HepG2 (cell line): ENCODE measurements around the gene TCF20. TPM values are rescaled to one million over a fixed set of nuclear protein-coding genes. Genes with fewer than 3 reads are reported as not detected.

Experiments used
- ATAC-seq: fragments of 200-7000 bp; cut with Tn5 transposase; 3 replicates; pipeline ENCODE4 v1.9.1; 2020; ENCODE audit warnings: mild to moderate bottlenecking, moderate library complexity
- BruUV-seq: library from RNA; stranded (reverse); fragments of 400-500 nt; replicated peaks from 2 replicates; lab custom pipeline; 2021; lab: Mats Ljungman, UMichigan
- CTCF ChIA-PET: fragments of 300-600 bp; formaldehyde crosslinking; extraction: SDS; loops from one replicate; lab custom pipeline; 2021; ENCODE audit warnings: low total read pairs, inconsistent platforms, low intra/inter-chr PET ratio; lab: Yijun Ruan, JAX
- POLR2A ChIA-PET: fragments of 350-600 bp; sonication (Branson Sonifier 250); formaldehyde crosslinking; loops from one replicate; lab custom pipeline; 2020; ENCODE audit warnings: antibody characterized with exemption, inconsistent platforms; lab: Yijun Ruan, JAX
- DNase-seq: peaks from one replicate; pipeline ENCODE4 v3.0.0-alpha.2; 2015; ENCODE audit warnings: low spot score
- FAIRE-seq: peaks from 3 replicates; lab custom pipeline; 2011; peaks lifted over from hg19 to GRCh38; lab: Jason Lieb, UNC
- H2AFZ ChIP-seq: one replicate; pipeline ENCODE4 v1.6.1; 2011; ENCODE audit warnings: low read length, inconsistent platforms
- H3K27ac ChIP-seq: fragments of 300-600 bp; 3 replicates; pipeline ENCODE4 v1.8.0; 2011; ENCODE audit warnings: mixed run types, mild to moderate bottlenecking, mixed read lengths, low read length, inconsistent platforms; ENCODE audit not compliant: insufficient read depth; ENCODE audit errors: extremely low read length
- H3K27me3 ChIP-seq, 2 experiments: fragments of 200-600 bp in 1 of 2; 2 replicates in 1 of 2; 3 replicates in 1 of 2; pipeline versions ENCODE4 v1.6.0 to v1.8.0; 2011; ENCODE audit warnings: low read length in 2 of 2, mild to moderate bottlenecking in 2 of 2, moderate library complexity in 2 of 2, inconsistent platforms in 1 of 2; ENCODE audit not compliant: insufficient read depth in 2 of 2, control insufficient read depth in 1 of 2
- H3K36me3 ChIP-seq, 2 experiments: fragments of 200-600 bp in 1 of 2; replicated peaks in 1 of 2; 2 replicates in 1 of 2; 3 replicates in 1 of 2; pipeline versions ENCODE4 v1.5.1 to v1.8.0; 2011; ENCODE audit warnings: low read length in 2 of 2, inconsistent platforms in 1 of 2; ENCODE audit not compliant: insufficient read depth in 2 of 2, control insufficient read depth in 1 of 2
- H3K4me1 ChIP-seq: 2 replicates; pipeline ENCODE4 v1.5.1; 2012; ENCODE audit warnings: low read length, inconsistent platforms; ENCODE audit not compliant: insufficient read depth
- H3K4me2 ChIP-seq: 2 replicates; pipeline ENCODE4 v1.6.0; 2011; ENCODE audit warnings: low read depth, low read length, inconsistent platforms
- H3K4me3 ChIP-seq, 3 experiments: fragments of 200-600 bp in 1 of 3; sonication (generic), shearing (Covaris generic) in 1 of 3; replicated peaks in 1 of 3; 2 replicates each; pipeline ENCODE4 v1.5.1; 2011 to 2016; ENCODE audit warnings: low read length in 3 of 3, inconsistent platforms in 2 of 3, low read depth in 2 of 3, mild to moderate bottlenecking in 2 of 3, control low read depth in 1 of 3, mixed read lengths in 1 of 3; ENCODE audit not compliant: insufficient read depth in 1 of 3
- H3K79me2 ChIP-seq: one replicate; pipeline ENCODE4 v1.6.1; 2011; ENCODE audit warnings: low read length, inconsistent platforms; ENCODE audit not compliant: insufficient read depth
- H3K9ac ChIP-seq: 2 replicates; pipeline ENCODE4 v1.6.0; 2011; ENCODE audit warnings: mild to moderate bottlenecking, low read depth, low read length, inconsistent platforms; ENCODE audit not compliant: insufficient read depth
- H3K9me3 ChIP-seq: 2 replicates; pipeline ENCODE4 v1.5.1; 2012; ENCODE audit warnings: mild to moderate bottlenecking, low read length
- H4K20me1 ChIP-seq: 2 replicates; pipeline ENCODE4 v1.6.0; 2011; ENCODE audit warnings: inconsistent platforms, mild to moderate bottlenecking, low read length, moderate library complexity; ENCODE audit not compliant: insufficient read depth
- CTCF ChIP-seq: sonication (generic); formaldehyde crosslinking; IDR thresholded peaks from 2 replicates; pipeline ENCODE4 v1.5.0; 2020; ENCODE audit warnings: mild to moderate bottlenecking, missing genetic modification reagents, moderate library complexity
- HNRNPL ChIP-seq: fragments of 200-400 bp; formaldehyde crosslinking; IDR thresholded peaks from 2 replicates; pipeline ENCODE4 v1.6.1; 2017; ENCODE audit warnings: mild to moderate bottlenecking, low read depth, low read length
- JUND ChIP-seq: sonication (generic); formaldehyde crosslinking; IDR thresholded peaks from 2 replicates; pipeline ENCODE4 v1.8.0; 2022; ENCODE audit warnings: mild to moderate bottlenecking, missing genetic modification reagents
- LRRFIP1 ChIP-seq: sonication (generic); formaldehyde crosslinking; conservative IDR thresholded peaks from 2 replicates; pipeline ENCODE4 v1.4.0; 2020; ENCODE audit warnings: missing genetic modification reagents
- NFKB2 ChIP-seq: sonication (generic); formaldehyde crosslinking; IDR thresholded peaks from 2 replicates; pipeline ENCODE4 v1.4.0; 2020; ENCODE audit warnings: missing genetic modification reagents, borderline replicate concordance
- ZNF768 ChIP-seq: sonication (generic); formaldehyde crosslinking; IDR thresholded peaks from 2 replicates; pipeline ENCODE4 v1.4.0; 2020; ENCODE audit warnings: missing genetic modification reagents
- WGBS: methylation state at CpG from one replicate; pipeline ENCODE4 v1.1.6; 2017; ENCODE audit warnings: low lambda C conversion rate; 5-methylcytosine and 5-hydroxymethylcytosine counted together
- in situ Hi-C: cut with HindIII; loops from 2 replicates; pipeline ENCODE4 v1.10.0; 2017; ENCODE audit warnings: low pct_unique_long_range_greater_than_20kb; ENCODE audit not compliant: extremely low pct_ligation_motif_present
- intact Hi-C: fragments of 100-400 bp; cut with micrococcal nuclease; formaldehyde crosslinking; loops from one replicate; pipeline ENCODE4 v1.10.0; 2022; ENCODE audit not compliant: unreplicated experiment
- polyA plus RNA-seq, 8 experiments: library from polyadenylated mRNA; depleted of rRNA in 3 of 8; stranded (reverse) in 7 of 8; unstranded in 1 of 8; fragments of >200 nt; fragmentation: Illumina TruSeq in 4 of 8; extraction: Trizol in 4 of 8; gene quantifications; 2 replicates each; pipeline versions ENCODE4 v1.2.1 to v1.2.3, GENCODE V29; 2011 to 2016; ENCODE audit warnings: low read depth in 4 of 8, missing spikeins in 1 of 8, mixed read lengths in 1 of 8; ENCODE audit not compliant: insufficient read depth in 1 of 8
- total RNA-seq, 5 experiments: library from RNA; depleted of rRNA; stranded (reverse); fragments of >200 nt; fragmentation: Illumina TruSeq; extraction: Trizol; gene quantifications; 2 replicates each; pipeline ENCODE4 v1.2.3, GENCODE V29; 2016; ENCODE audit warnings: low read depth in 1 of 5

TCF20 gene
- total and polyA plus RNA-seq, 2 of the 13 experiments (the other 11 are each of a cell fraction or from before 2014, with no cell fraction given), result 12.8 to 23.7 TPM

GRCh38 chr22:42296883-42297282 lies 26.4 kb upstream of the TCF20 start:
- intact Hi-C loops, result no loop called here
- no peaks in the 10 kb centered on the region for H3K79me2 ChIP-seq
- H3K9ac ChIP-seq, result no peak overlapping the region
- peaks cover 6% of the 10 kb centered on the region; the same call in 1 of the 2 replicates for H4K20me1 ChIP-seq
- H3K4me1 ChIP-seq, result peaks cover 44% of the 10 kb centered on the region
- H3K9me3 ChIP-seq, result no peaks in the 10 kb centered on the region
- FAIRE-seq, result no peak
- no peaks in the 10 kb centered on the region for H3K36me3 ChIP-seq
- CTCF ChIA-PET, result no interaction called here
- no peak for ATAC-seq
- no peak for TF ChIP-seq NFKB2 (CRISPR knock-in tag)
- peak; percentile 87 for TF ChIP-seq ZNF768 (CRISPR knock-in tag)
- no peak for TF ChIP-seq JUND (CRISPR knock-in tag)
- TF ChIP-seq, all 625 proteins: peak for 1
- Histone ChIP-seq H3K27me3 (peaks cover 4 to 18% of the 10 kb centered on the region in 2 experiments; a peak in 4 of 5 replicates), H2AFZ (no peak overlapping the region), H3K27ac (no peak overlapping the region), H3K4me3 (no peak overlapping the region), H3K4me2 (no peak overlapping the region)
- 61% methylated on average over 3 of the region's 3 CpGs for whole genome bisulfite sequencing
- in situ Hi-C loops, result no loop called here
- DNase-seq, result no peak
- no TSS peak for BruUV-seq
- POLR2A ChIA-PET, result no interaction called here

- no peaks in the 10 kb centered on the region for H3K79me2 ChIP-seq
- FAIRE-seq (no peak), ATAC-seq (no peak), DNase-seq (no peak)
- no peaks in the 10 kb centered on the region for H3K36me3 ChIP-seq
- 0 out of 2 replicates have a peak, but pooled peaks have one; percentile 28 for TF ChIP-seq HNRNPL
- TF ChIP-seq LRRFIP1 (CRISPR knock-in tag), result no peak
- peak; percentile 14; the same call in 1 of the 2 replicates for TF ChIP-seq CTCF
- CTCF ChIA-PET, result no interaction called here
- H3K9me3 ChIP-seq, result no peaks in the 10 kb centered on the region
- intact Hi-C loops (no loop called here), in situ Hi-C loops (no loop called here)
- no TSS peak for BruUV-seq
- POLR2A ChIA-PET, result no interaction called here
- H3K4me1 ChIP-seq, result peaks cover 47% of the 10 kb centered on the region
- H3K27me3 ChIP-seq, result peaks cover 4 to 20% of the 10 kb centered on the region in 2 experiments; a peak in 4 of 5 replicates
- H3K4me3 ChIP-seq, result no peak overlapping the region
- 51% methylated on average over 3 of the region's 19 CpGs for WGBS
- no peak overlapping the region for H3K27ac ChIP-seq
- H4K20me1 ChIP-seq, result peaks cover 3% of the 10 kb centered on the region; the same call in 1 of the 2 replicates
- no peak overlapping the region for H2AFZ ChIP-seq
- H3K9ac ChIP-seq, result no peak overlapping the region
- H3K4me2 ChIP-seq, result no peak overlapping the region
Measured at GRCh38 chr22:42296381-42296853, 26.0 kb upstream of the TCF20 start.
